CD4-positive, alpha-beta memory T cell (primary cell): ENCODE results near the gene CCM2L. TPM values are rescaled to one million over a fixed set of nuclear protein-coding genes. Genes with fewer than 3 reads are reported as not detected.

Experiments used
- CTCF ChIA-PET: fragments of 350-600 bp; sonication (Branson Sonifier 250); formaldehyde crosslinking; loops from one replicate; lab custom pipeline; 2021; ENCODE audit warnings: inconsistent platforms; ENCODE audit not compliant: partially characterized antibody; lab: Charles Lee
- POLR2A ChIA-PET: fragments of 350-600 bp; sonication (Branson Sonifier 250); formaldehyde crosslinking; loops from one replicate; lab custom pipeline; 2021; ENCODE audit not compliant: partially characterized antibody; lab: Charles Lee
- DNase-seq, 5 donors: peaks; one replicate each; pipeline versions ENCODE4 v3.0.0 to v3.0.0-alpha.2; 2020 to 2022; ENCODE audit warnings: mixed read lengths in 1 of 5
- H3K27ac ChIP-seq: one replicate; pipeline ENCODE4 v1.7.0; 2013; ENCODE audit warnings: low read depth, low read length
- H3K27me3 ChIP-seq: 2 replicates; pipeline ENCODE4 v1.7.0; 2013; ENCODE audit warnings: mild to moderate bottlenecking, low read length, moderate library complexity; ENCODE audit not compliant: insufficient read depth
- H3K36me3 ChIP-seq: 2 replicates; pipeline ENCODE4 v1.7.0; 2013; ENCODE audit warnings: mild to moderate bottlenecking, low read length, moderate library complexity; ENCODE audit not compliant: insufficient read depth
- H3K4me1 ChIP-seq: 2 replicates; pipeline ENCODE4 v1.7.0; 2013; ENCODE audit warnings: mild to moderate bottlenecking, low read length, moderate library complexity; ENCODE audit not compliant: insufficient read depth
- H3K4me3 ChIP-seq, 2 donors: one replicate each; pipeline ENCODE4 v1.7.0; 2013; ENCODE audit warnings: low read length in 2 of 2, mild to moderate bottlenecking in 1 of 2
- H3K9me3 ChIP-seq, 2 donors: one replicate each; pipeline ENCODE4 v1.7.0; 2013; ENCODE audit warnings: low read length in 2 of 2, control low read depth in 1 of 2; ENCODE audit not compliant: control insufficient read depth in 1 of 2
- H3K27ac Mint-ChIP-seq, 7 donors: one replicate each; pipeline ENCODE4 v1.8.0; 2020 to 2021; ENCODE audit warnings: mixed read lengths in 7 of 7, mild to moderate bottlenecking in 6 of 7, inconsistent platforms in 3 of 7, moderate library complexity in 3 of 7
- H3K27me3 Mint-ChIP-seq, 2 donors: one replicate each; pipeline ENCODE4 v1.8.0; 2020 to 2021; ENCODE audit warnings: mixed read lengths in 2 of 2
- H3K36me3 Mint-ChIP-seq, 2 donors: one replicate each; pipeline ENCODE4 v1.8.0; 2020 to 2021; ENCODE audit warnings: mixed read lengths in 2 of 2, inconsistent platforms in 1 of 2, mild to moderate bottlenecking in 1 of 2
- H3K4me1 Mint-ChIP-seq, 4 donors: one replicate each; pipeline ENCODE4 v1.8.0; 2020 to 2021; ENCODE audit warnings: mixed read lengths in 4 of 4, mild to moderate bottlenecking in 1 of 4
- H3K4me3 Mint-ChIP-seq, 8 donors: one replicate each; pipeline ENCODE4 v1.8.0; 2020 to 2021; ENCODE audit warnings: mixed read lengths in 8 of 8, mild to moderate bottlenecking in 7 of 8, moderate library complexity in 6 of 8, inconsistent platforms in 3 of 8
- H3K9me3 Mint-ChIP-seq, 8 donors: one replicate each; pipeline ENCODE4 v1.8.0; 2020 to 2021; ENCODE audit warnings: mixed read lengths in 8 of 8, mild to moderate bottlenecking in 5 of 8, inconsistent platforms in 3 of 8, moderate library complexity in 1 of 8
- intact Hi-C: fragments of 100-400 bp; cut with micrococcal nuclease; formaldehyde crosslinking; loops from one replicate; pipeline ENCODE4 v1.15.1; 2023
- polyA plus RNA-seq, 2 donors: library from polyadenylated mRNA; unstranded; fragments of 300-500 nt; fragmentation: Illumina TruSeq; gene quantifications; one replicate each; pipeline ENCODE4 v1.2.3, GENCODE V29; 2021
- total RNA-seq, 2 experiments: library from RNA; stranded (reverse); gene quantifications; one replicate each; pipeline ENCODE4 v1.2.3, GENCODE V29; 2021

Gene CCM2L
- total and polyA plus RNA-seq, 4 experiments from 2014 or later: not detected

GRCh38 chr20:32069711-32070110 is 59.5 kb downstream of the CCM2L start:
- Mint-ChIP-seq H3K27ac (no peak overlapping the region), H3K9me3 (no peaks in the 10 kb centered on the region), H3K27me3 (peaks cover 6% of the 10 kb centered on the region in 2 donors), H3K36me3 (no peaks in the 10 kb centered on the region), H3K4me1 (peaks cover 0 to 4% (median 4%) of the 10 kb centered on the region in 4 donors), H3K4me3 (no peak overlapping the region)
- POLR2A ChIA-PET: no interaction called here
- Histone ChIP-seq H3K4me1 (no peaks in the 10 kb centered on the region), H3K4me3 (no peak overlapping the region), H3K27me3 (no peaks in the 10 kb centered on the region), H3K36me3 (no peaks in the 10 kb centered on the region), H3K27ac (no peak overlapping the region), H3K9me3 (no peaks in the 10 kb centered on the region)
- intact Hi-C loops: no loop called here
- CTCF ChIA-PET: no interaction called here
- DNase-seq: no peak

GRCh38 chr20:32070282-32070681 is 60.0 kb downstream of the CCM2L start:
- no peaks in the 10 kb centered on the region for H3K27me3 ChIP-seq
- no peak for DNase-seq
- no peaks in the 10 kb centered on the region for H3K36me3 ChIP-seq
- H3K9me3 Mint-ChIP-seq: no peaks in the 10 kb centered on the region
- ChIA-PET POLR2A (no interaction called here), CTCF (no interaction called here)
- intact Hi-C loops: no loop called here
- H3K4me3 Mint-ChIP-seq: no peak overlapping the region
- no peak overlapping the region for H3K27ac ChIP-seq
- H3K4me3 ChIP-seq: no peak overlapping the region
- H3K27me3 Mint-ChIP-seq: peaks cover 6 to 7% of the 10 kb centered on the region in 2 donors
- H3K27ac Mint-ChIP-seq: no peak overlapping the region
- no peaks in the 10 kb centered on the region for H3K9me3 ChIP-seq
- no peaks in the 10 kb centered on the region for H3K4me1 ChIP-seq
- no peaks in the 10 kb centered on the region for H3K36me3 Mint-ChIP-seq
- peaks cover 0 to 4% (median 4%) of the 10 kb centered on the region in 4 donors for H3K4me1 Mint-ChIP-seq

GRCh38 chr20:32070690-32071213 is 60.5 kb downstream of the CCM2L start:
- Histone ChIP-seq H3K27ac (no peak overlapping the region), H3K27me3 (no peaks in the 10 kb centered on the region), H3K4me3 (no peak overlapping the region), H3K9me3 (no peaks in the 10 kb centered on the region), H3K36me3 (no peaks in the 10 kb centered on the region), H3K4me1 (no peaks in the 10 kb centered on the region)
- no peak for DNase-seq
- H3K27me3 Mint-ChIP-seq: peaks cover 6 to 11% of the 10 kb centered on the region in 2 donors
- ChIA-PET CTCF (interaction anchor here (1.3 kb wide), 1 partner anchor 21 kb away, joined by 4 read pairs; no protein-coding TSS in a partner anchor), POLR2A (no interaction called here)
- no peak overlapping the region for H3K4me3 Mint-ChIP-seq
- no peaks in the 10 kb centered on the region for H3K36me3 Mint-ChIP-seq
- H3K4me1 Mint-ChIP-seq: peaks cover 0 to 4% (median 4%) of the 10 kb centered on the region in 4 donors
- intact Hi-C loops: no loop called here
- H3K27ac Mint-ChIP-seq: peak overlapping the region in 1 of 7 donors; percentile 5
- H3K9me3 Mint-ChIP-seq: no peaks in the 10 kb centered on the region

GRCh38 chr20:32071395-32072167 is 61.3 kb downstream of the CCM2L start:
- Histone ChIP-seq H3K9me3 (no peaks in the 10 kb centered on the region), H3K4me1 (no peaks in the 10 kb centered on the region), H3K27ac (no peak overlapping the region), H3K36me3 (no peaks in the 10 kb centered on the region), H3K27me3 (no peaks in the 10 kb centered on the region), H3K4me3 (no peak overlapping the region)
- H3K4me1 Mint-ChIP-seq: peaks cover 0 to 4% (median 4%) of the 10 kb centered on the region in 4 donors
- intact Hi-C loops: no loop called here
- no peak overlapping the region for H3K4me3 Mint-ChIP-seq
- no peak for DNase-seq
- H3K36me3 Mint-ChIP-seq: no peaks in the 10 kb centered on the region
- H3K27ac Mint-ChIP-seq: no peak overlapping the region
- ChIA-PET CTCF (interaction anchor here (1.3 kb wide), 1 partner anchor 20 kb away, joined by 4 read pairs; no protein-coding TSS in a partner anchor), POLR2A (no interaction called here)
- H3K27me3 Mint-ChIP-seq: peaks cover 6 to 12% of the 10 kb centered on the region in 2 donors
- H3K9me3 Mint-ChIP-seq: no peaks in the 10 kb centered on the region

DNA sequence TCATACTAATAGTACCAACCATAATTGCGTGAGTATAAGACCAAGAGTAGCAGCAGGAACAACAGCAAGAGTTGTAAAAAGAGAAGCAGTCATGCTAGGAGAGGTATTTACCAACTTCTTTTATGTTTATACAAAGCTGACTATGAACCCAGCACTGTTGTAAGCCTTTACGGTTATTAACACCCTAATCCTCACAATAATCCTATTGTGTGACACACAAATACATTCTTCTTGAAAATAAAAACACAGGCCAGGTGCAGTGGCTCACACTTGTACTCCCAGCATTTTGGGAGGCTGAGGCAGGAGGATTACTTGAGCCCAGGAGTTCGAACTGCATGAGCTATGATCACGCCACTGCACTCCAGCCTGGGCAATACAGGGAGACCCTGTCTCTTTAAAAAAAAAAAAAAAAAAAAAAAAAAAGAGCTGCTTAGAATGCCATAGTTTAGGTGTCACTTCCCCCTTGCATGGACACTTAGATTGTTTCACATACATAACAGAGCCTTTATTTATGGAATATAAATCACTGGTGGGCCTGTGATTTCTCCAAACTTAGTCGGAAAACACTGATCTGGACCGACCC is 62.0 kb downstream of the CCM2L start:
- intact Hi-C loops: no loop called here
- no peak overlapping the region for H3K27ac ChIP-seq
- ChIA-PET CTCF (interaction anchor here (1.3 kb wide), 1 partner anchor 19 kb away, joined by 4 read pairs; no protein-coding TSS in a partner anchor), POLR2A (no interaction called here)
- no peaks in the 10 kb centered on the region for H3K9me3 Mint-ChIP-seq
- no peak overlapping the region for H3K27ac Mint-ChIP-seq
- no peaks in the 10 kb centered on the region for H3K9me3 ChIP-seq
- H3K4me3 ChIP-seq: no peak overlapping the region
- peaks cover 4 to 12% of the 10 kb centered on the region in 2 donors for H3K27me3 Mint-ChIP-seq
- H3K4me3 Mint-ChIP-seq: no peak overlapping the region
- no peaks in the 10 kb centered on the region for H3K36me3 Mint-ChIP-seq
- no peaks in the 10 kb centered on the region for H3K4me1 ChIP-seq
- peaks cover 0 to 4% (median 4%) of the 10 kb centered on the region in 4 donors for H3K4me1 Mint-ChIP-seq
- H3K27me3 ChIP-seq: no peaks in the 10 kb centered on the region
- no peaks in the 10 kb centered on the region for H3K36me3 ChIP-seq
- DNase-seq: no peak

DNA sequence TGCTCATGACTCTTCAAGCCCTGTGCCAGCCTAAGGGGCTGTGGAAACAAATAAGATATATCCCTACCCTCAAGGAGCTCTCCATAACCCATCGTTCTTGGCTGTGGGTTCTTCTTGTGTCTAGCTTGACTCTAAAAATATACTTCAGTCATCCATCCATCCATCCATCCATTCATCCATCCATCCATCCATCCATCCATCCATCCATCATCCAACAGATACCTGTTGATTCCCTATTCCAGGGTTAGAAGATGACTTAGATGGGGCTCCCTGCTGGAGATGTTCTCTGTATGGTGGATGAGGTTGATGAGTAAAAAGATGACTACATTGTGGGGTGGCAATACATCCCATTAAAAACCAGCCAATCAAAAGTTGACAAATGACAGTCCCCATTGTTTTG is 65.3 kb downstream of the CCM2L start:
- Mint-ChIP-seq H3K9me3 (no peaks in the 10 kb centered on the region), H3K4me3 (no peak overlapping the region), H3K27ac (no peak overlapping the region), H3K4me1 (peaks cover 0 to 2% (median under 1%) of the 10 kb centered on the region in 4 donors), H3K27me3 (peaks cover 8 to 18% of the 10 kb centered on the region in 2 donors), H3K36me3 (no peaks in the 10 kb centered on the region)
- Histone ChIP-seq H3K4me1 (no peaks in the 10 kb centered on the region), H3K36me3 (no peaks in the 10 kb centered on the region), H3K27me3 (no peaks in the 10 kb centered on the region), H3K27ac (no peak overlapping the region), H3K4me3 (no peak overlapping the region), H3K9me3 (no peaks in the 10 kb centered on the region)
- intact Hi-C loops: no loop called here
- ChIA-PET CTCF (interaction anchor here (0.6 kb wide), 1 partner anchor 121 kb away, joined by 3 read pairs; no protein-coding TSS in a partner anchor), POLR2A (no interaction called here)
- no peak for DNase-seq

DNA sequence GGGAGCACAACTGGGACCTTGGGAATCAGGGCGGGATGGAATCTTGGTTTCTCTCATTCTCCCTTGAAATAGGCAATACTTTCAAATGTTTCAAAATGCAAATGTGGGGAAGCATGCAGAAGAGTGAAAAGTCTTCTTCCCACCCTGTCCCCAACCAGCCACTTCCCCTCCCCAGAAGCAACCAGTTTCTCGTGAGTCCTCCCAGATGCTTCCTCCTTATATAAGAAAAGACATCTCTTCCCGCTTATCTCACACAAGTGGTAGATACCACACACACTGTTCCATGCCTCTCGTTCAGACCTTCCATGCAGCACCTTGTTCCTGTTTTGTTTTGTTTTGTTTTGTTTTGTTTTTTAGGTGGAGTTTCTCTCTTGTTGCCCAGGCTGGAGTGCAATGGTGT is 67.0 kb downstream of the CCM2L start:
- Mint-ChIP-seq H3K27ac (no peak overlapping the region), H3K36me3 (no peaks in the 10 kb centered on the region), H3K4me1 (no peaks in the 10 kb centered on the region), H3K9me3 (no peaks in the 10 kb centered on the region), H3K4me3 (no peak overlapping the region), H3K27me3 (peaks cover 12 to 25% of the 10 kb centered on the region in 2 donors)
- no peak for DNase-seq
- no peaks in the 10 kb centered on the region for H3K36me3 ChIP-seq
- H3K4me3 ChIP-seq: no peak overlapping the region
- no peaks in the 10 kb centered on the region for H3K9me3 ChIP-seq
- intact Hi-C loops: no loop called here
- no peaks in the 10 kb centered on the region for H3K4me1 ChIP-seq
- no peak overlapping the region for H3K27ac ChIP-seq
- ChIA-PET POLR2A (no interaction called here), CTCF (no interaction called here)
- no peaks in the 10 kb centered on the region for H3K27me3 ChIP-seq
